ENCODE results near the gene ZYG11B.
"Not testable (repeated sequence)": the region's sequence is repeated elsewhere in the genome, so short reads cannot be mapped to it uniquely, and the experiment has no call there.

Gene ZYG11B

DNA sequence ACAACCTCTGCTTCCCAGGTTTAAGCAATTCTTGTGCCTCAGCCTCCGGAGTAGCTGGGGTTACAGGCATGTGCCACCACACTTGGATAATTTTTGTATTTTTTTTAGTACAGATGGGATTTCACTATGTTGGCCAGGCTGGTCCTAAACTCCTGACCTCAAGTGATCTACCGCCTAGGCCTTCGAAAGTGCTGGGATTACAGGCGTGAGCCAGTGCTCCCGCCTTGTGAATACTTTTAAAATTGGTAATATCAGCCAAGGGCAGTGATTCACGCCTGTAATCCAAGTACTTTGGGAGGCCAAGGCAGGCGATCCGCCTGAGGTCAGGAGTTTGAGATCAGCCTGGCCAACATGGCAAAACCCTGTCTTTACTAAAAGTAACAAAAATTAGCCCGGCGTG is 33.7 kb downstream of the ZYG11B start:
- DNase-seq = no peak

DNA sequence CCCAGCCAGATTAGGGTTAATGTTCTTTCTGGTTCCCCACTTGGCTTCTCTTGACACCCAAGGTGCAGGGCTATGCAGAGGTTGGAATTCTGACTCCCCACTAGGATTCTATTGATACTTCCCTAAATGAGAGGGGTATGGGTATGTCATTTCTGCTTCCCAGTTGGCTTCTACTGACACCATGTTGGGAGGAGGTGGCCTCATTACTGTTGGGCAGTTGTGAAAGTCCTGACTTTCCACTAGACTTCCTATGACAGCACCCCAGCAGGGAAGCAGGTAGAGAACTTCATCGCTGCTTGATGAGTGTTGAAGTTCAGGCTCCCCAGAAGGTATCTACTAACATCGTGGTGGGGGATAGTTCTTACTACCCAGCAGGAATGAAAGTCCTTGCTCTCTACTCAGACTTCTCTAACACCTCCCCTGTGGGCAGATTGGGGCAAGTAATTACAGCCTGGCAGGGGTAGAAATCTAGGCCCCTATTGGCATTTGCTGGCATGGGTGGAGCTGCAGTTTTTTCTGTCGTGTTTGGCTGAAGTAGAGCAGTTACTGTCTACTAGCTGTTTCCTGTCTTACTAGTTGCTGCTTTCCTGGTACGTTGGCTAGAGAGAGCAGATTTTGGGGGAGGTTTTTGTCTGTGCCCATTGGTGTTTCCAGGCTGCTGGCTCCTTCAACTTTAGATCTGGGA is 41.5 kb downstream of the ZYG11B start:
- no peak for DNase-seq

DNA sequence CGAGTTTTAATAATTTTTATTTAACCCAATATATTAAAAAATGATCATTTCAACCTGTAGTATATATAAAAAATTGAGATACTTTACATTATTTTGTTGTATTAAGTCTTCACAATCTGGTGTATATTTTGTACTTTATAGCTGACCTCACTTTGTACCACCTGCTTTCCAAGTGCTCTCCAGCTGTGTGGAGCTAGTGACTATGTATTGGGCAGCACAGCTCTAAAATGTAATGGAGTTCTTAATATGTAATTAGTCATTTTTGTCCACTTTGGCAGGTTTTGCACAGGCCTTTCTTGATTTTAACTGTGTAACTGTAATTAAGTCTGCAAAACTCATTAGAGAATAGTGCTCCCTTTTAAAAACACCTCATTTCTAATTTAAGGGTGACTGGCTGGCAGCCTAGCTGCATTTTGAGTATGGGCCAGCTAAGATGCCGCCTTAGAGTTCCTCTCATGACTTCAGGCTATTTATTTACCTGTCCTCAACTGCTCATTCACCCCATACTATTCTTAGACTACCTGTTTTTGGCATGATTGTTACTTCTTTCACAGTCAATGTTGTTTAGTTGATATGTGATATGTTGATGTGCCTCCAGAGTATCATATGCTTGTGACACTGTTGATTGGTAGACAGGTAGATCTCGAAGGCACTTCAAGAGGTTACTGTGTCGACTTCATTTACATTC is 43.2 kb downstream of the ZYG11B start:
- DNase-seq = no peak

DNA sequence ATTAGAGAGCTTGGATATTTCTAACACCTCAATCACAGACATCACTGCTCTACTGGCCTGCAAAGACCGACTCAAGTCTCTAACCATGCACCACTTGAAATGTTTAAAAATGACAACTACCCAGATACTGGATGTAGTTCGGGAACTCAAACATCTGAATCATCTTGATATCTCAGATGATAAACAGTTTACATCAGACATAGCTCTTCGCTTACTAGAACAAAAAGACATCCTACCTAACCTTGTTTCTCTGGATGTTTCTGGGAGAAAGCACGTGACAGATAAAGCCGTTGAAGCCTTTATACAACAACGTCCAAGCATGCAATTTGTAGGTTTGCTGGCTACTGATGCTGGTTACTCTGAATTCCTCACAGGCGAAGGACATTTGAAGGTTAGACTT is 45.1 kb downstream of the ZYG11B start:
- no peak for DNase-seq

DNA sequence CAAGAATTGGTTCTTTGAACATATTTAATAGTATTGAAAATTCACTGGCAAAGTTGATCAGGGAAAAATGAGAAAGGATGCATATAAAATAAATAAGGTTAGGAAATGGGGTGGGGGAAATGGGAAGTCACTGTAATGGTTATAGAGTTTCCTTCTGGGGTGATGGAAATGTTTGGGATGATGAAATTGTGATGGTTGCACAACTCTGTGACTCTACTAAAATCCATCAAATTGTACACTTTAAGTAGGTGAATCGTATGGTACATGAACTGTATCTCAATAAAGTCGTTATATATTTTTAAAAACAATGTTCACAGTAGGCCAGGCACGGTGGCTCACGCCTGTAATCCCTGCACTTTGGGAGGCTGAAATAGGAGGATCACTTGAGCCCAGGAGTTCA is 59.9 kb downstream of the ZYG11B start:
- DNase-seq = no peak

DNA sequence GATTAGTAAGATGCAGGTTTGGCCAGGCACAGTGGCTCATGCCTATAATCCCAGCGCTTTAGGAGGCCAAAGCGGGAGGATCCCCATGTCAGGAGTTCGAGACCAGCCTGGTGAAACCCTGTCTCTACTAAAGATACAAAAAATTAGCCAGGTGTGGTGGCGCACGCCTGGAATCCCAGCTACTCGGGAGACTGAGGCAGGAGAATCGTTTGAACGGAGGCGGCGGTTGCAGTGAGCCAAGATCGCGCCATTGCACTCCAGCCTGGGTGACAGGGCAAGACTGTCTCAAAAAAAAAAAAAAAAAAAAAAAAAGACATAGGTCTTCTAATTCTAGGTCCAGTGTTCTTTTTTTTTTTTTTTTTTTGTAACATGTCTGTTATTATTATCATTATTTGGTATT is 64.2 kb downstream of the ZYG11B start:
- DNase-seq = not testable (repeated sequence)

DNA sequence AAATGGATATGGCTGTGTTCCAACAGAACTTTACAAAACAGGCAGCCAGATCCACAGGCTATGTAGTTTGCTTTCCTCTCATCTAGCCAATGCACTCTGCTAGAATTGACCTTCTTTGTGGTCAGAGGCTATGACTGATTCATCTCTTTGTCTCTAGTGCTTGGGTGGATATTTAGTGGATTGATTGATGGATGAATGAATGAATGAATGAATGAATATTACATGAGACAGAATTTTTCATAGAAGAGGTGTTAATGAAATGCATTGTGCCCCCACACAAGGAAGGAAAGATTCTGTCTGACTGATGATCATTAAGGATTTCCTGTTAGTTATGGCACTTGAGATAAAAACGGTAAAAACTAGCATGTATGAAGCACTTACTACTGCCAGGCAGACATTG is 65.8 kb downstream of the ZYG11B start:
- DNase-seq = no peak

DNA sequence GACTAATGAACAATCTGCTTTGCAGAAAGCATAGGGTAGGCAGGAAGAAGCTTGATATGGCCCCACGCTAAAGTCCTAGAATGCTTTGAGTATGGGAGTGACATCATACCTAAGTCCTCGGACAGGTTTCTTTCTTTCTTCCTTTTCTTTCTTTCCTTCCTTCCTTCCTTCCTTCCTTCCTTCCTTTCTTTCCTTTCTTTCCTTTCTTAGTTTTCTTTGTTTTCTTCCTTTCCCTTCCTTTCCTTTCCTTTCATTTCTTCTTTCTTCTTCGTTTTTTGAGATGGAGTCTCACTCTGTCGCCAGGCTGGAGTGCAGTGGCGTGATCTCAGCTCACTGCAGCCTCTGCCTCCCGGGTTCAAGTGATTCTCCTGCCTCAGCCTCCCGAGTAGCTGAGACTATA is 67.5 kb downstream of the ZYG11B start:
- not testable (repeated sequence) for DNase-seq

DNA sequence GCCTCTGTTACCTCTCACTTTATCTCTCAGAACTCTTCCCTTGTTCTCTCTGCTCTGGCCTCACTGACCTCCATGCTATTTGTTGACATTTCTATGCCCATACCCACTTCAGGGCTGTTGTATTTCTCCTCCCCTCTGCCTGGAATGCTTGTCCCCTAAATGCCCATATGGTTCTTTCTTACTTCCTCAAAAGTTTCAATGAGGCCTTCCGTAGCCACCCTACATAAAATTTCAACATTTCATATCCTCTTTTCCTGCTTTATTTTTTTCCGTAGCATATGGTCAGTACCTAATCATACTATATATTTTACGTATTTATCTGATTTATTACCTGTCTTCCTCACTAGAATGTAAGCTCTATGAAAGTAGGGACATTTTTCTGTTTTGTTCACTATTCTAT is 69.2 kb downstream of the ZYG11B start:
- DNase-seq = no peak

DNA sequence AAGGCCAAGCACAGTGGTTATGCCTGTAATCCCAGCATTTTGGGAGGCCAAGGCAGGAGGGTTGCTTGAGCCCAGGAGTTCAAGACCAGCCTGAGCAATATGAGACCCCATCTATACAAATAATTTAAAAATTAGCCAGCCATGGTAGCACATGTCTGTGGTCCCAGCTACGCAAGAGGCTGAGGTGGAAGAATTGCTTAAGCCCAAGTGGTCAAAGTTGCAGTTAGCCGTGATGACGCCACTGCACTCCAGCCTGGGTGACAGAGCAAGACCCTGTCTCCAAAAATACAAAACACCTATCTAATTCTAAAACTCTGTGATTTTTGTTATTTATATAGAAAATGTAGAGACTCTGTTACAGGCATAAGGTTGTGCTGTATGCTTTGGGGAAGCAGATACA is 72.1 kb downstream of the ZYG11B start:
- DNase-seq = no peak

DNA sequence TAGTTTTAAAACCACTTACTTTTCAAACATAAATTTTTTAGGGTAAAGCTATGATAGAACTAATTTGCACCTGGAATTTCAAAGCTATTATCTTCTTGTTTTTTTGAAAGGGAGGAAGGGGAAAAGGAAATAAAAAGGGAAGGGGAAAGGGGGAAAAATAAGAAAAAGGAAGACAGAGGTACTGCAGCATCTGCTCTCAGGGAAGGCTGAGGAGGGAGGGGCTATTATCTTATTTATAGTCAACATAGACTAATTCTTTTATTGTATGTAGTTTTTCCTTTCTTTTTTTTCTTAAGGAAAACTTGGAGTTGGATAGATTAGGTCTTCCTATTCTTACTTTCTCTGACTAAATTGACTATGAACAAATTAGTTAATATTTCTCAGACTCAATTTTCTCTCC is 74.8 kb downstream of the ZYG11B start:
- DNase-seq = no peak

DNA sequence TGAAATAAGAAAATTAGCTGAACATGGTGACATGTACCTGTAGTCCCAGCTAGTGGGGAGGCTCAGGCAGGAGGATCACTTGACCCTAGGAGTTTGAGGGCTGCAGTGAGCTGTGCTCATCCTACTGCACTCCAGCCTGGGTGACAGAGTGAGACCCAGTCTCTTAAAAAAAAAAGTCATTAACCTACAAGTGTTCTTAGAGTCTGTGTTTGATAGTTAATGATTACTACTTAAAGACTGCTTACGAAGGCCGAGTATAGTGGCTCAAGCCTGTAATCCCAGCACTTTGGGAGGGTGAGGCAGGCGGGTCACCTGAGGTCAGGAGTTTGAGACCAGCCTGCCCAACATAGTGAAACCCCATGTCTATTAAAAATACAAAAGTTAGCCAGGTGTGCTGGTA is 77.8 kb downstream of the ZYG11B start:
- DNase-seq = not testable (repeated sequence)

DNA sequence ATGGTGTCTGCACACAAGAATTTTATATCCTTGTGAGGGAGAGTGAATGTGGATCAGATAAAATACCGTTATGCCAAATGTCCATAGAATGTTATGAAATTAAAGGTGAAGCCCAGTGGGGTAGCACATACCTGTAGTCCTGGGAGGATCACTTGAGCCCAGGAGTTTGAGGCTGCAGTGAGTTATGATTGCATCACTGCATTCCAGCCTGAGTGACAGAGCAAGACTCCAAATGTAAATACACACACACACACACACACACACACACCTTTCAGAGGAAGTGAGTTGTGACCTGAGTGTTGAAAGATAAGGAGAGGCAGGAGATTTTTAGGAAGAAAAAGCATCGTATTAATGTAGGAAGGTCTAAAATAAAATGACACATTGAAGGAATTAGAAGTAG is 88.2 kb downstream of the ZYG11B start:
- no peak for DNase-seq

DNA sequence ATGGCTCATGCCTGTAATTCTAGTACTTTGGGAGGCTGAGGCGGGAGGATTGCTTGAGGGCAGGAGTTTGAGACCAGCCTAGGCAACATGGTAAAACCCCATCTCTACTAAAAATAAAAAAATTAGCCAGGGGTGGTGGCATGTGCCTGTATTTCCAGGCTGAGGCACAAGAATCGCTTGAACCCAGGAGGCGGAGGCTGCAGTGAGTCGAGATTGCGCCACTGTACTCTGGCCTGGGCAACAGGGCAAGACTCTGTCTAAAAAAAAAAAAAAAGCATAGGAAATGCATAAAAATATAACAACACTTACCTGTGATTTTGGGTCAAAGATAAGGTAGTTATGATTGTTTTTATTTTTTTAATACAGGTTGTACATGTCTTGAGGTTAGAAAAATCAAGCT is 94.6 kb downstream of the ZYG11B start:
- DNase-seq = not testable (repeated sequence)

DNA sequence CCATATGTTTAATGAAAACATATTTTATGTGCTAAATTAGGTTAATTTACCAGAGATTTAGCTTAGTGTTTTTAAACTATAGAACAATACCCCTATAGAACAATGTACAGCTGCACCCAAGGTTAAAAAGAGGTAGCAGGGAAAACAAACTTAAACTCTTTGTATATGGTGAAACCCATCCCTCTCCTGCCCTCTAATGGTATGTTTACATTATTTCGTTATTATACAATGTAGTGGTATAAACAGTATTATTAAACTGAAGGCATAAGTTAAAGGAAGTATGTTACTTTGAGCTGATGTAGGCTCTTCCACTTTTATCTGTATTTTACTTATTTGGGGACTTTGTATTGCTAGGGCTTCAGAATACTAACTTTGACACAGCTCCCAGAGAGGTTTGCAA is 99.6 kb downstream of the ZYG11B start:
- no peak for DNase-seq

DNA sequence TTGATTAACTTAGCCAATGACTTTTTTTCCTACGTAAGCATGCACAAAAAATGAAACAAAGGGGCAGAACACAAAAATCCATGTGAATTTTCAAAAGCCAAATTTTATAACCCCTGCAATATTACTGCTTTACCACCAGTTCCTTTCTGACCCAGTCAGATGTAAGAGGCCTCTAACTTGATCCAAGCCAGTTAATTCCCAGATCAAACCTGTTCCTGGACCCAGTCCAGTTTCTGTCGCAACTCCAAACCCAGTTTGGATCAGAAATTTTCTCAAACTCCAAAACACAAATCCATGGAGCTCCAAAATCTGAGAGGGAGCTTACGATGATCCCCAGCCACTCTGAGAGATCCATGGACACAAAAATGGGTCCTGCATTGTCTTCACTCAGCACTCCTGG is 108.5 kb downstream of the ZYG11B start:
- no peak for DNase-seq

DNA sequence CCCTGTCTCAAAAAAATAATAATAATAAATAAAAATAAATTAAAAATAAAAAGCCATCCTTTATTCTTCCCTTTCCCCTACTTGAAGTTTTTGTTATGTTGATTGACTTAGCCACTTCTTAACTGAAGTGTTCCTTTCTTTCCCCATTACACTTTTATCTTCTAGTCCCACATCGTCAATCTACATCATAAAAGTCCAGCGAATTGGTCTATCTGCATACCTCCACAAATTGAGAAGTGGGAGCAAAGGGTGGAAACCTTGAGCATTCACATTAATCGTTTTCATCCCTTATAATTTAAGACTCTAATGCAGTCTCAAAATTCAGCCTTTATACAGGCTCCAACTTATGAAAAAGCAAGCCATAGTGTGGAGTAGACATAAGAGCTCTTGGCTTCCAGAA is 109.8 kb downstream of the ZYG11B start:
- no peak for DNase-seq

DNA sequence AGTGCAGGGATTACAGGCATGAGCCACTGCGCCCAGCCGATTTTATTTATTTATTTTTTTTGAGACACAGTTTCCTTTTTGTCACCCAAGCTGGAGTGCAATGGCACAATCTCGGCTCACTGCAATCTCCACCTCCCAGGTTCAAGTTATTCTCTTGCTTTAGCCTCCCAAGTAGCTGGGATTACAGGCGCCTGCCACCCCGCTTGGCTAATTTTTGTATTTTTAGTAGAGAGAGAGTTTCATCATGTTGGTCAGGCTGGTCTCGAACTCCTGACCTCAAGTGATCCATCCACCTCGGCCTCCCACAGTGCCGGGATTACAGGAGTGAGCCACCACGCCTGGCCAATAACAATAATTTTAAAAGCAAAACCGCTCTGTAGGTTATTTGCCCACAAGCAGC is 112.9 kb downstream of the ZYG11B start:
- DNase-seq = not testable (repeated sequence)

DNA sequence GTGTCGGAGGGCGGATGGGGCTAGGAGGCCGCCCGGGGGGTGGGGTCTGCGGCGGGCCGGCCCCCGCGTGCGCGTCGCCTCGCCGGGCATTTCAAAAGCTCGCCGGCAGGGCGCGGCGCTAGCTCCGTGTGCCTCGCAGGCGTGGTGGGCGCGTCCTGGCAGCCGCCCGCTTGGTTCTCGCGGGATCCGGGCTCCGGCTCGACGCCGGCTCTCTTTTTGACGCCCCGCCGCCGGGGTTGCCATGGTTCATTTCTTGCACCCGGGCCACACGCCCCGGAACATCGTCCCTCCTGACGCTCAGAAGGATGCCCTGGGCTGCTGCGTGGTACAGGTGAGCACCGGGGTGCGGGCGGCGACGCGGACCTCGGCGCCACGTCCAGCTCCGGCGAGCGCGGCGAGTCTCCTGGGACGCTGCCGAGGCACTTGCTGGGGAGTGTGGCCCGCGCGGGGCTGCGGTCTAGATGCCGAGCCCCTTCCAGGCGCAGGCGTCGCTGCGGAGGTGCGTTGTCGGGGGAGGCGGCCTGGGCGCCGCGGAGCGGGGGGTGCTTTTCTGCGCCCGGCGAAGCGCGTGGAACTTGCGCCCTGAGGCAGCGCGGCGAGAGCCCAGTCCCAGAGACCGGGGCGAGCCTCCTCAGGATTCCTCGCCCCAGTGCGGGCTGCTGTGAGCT is 116.5 kb downstream of the ZYG11B start, which contains the start of gene ZYG11A:
TSS of gene ZYG11A (plus strand) at position 118 of the 668 bp plus-strand sequence. CDS start at position 242, 124 bp downstream.
- peak; percentile 35 for DNase-seq

DNA sequence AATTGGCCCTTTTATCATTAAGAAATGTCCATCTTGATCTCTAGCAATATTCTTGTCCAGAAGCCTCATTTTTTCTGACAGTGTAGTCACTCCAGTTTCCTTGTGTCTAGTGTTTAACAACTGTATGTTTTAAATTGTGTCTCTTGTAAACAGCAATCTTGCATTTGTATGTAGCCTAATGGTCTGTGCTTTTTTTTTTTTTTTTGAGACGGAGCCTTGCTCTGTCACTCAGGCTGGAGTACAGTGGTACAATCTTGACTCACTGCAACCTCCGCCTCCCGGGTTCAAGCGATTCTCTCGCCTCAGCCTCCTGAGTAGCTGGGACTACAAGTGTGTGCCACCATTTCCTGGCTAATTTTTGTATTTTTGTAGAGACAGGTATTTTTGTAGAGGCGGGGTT is 118.9 kb downstream of the ZYG11B start:
- DNase-seq = not testable (repeated sequence)

DNA sequence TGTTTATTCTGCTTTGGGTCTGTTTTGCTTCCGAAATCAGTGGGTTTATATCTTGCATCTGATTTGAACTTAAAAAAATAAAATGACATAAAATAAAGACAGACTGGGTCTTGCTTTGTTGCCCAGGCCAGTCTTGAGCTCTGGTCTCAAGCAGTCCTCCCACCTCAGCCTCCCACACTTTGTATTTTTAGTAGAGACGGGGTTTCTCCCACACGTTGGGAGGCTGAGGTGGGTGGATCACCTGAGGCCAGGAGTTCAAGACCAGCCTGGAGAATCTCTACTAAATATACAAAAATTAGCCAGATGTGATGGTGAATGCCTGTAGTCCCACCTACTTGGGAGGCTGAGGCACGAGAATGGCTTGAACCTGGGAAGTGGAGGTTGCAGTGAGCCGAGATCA is 122.2 kb downstream of the ZYG11B start:
- no peak for DNase-seq

DNA sequence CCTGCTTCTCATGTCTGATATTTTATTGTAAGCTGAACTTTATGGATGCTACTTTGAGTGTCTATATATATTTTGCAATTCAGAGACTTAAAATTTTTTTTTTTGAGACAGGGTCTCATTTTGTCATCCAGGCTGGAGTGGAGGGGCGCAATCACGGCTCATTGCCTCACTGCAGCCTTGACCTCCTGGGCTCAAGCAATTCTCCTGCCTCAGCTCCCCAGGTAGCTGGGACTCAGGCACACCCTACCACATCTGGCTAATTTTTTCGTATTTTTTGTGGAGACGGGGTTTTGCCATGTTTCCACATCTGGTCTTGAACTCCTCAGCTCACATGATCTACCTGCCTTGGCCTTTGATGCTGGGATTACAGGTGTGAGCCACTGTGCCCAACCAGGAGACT is 124.7 kb downstream of the ZYG11B start:
- no peak for DNase-seq

DNA sequence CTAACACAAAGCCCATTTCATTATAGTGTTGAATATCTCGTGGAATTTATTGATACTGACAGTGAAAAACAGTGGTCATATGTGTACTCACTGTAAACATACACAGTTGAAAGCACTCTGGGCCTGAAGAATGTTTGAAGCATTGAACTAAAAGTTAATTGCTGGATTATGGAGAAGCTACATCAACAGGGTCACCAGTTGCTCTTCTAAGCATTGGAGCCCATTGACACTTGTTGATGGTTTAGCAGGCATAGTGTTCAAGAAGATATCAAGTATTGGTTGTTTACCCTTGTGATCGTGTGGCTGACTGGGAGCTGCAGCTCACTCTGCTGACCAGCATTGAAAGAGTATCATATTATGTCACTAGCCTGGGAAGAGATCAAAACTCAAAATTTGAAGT is 126.6 kb downstream of the ZYG11B start:
- DNase-seq = no peak

DNA sequence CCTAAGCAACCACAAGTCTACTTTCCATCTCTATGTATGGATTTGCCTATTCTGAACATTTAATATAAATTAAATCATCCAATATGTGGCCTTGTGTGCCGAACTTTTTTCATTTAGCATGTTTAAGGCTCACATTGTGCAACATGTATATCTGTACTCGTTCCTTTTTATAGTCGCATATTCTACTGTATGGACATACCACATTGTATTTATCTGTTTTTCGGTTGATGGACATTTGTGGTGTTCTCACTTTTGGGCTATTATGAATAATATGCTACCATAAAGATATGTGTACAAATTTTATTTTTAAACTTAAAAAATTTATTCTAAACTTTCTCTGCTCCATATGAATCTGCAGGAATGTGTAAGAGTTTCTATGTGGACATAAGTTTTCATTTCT is 129.3 kb downstream of the ZYG11B start:
- no peak for DNase-seq

All from GOT3 (cell line).